HepG2 (cell line): ENCODE results near the gene OVAAL. TPM values are rescaled to one million over a fixed set of nuclear protein-coding genes. Genes with fewer than 3 reads are reported as not detected.

ENCODE experiments used
- ATAC-seq: fragments of 200-7000 bp; cut with Tn5 transposase; 3 replicates; pipeline ENCODE4 v1.9.1; 2020; ENCODE audit warnings: mild to moderate bottlenecking, moderate library complexity
- BruUV-seq: library from RNA; stranded (reverse); fragments of 400-500 nt; replicated peaks from 2 replicates; lab custom pipeline; 2021; lab: Mats Ljungman, UMichigan
- CTCF ChIA-PET: fragments of 300-600 bp; formaldehyde crosslinking; extraction: SDS; loops from one replicate; lab custom pipeline; 2021; ENCODE audit warnings: low total read pairs, inconsistent platforms, low intra/inter-chr PET ratio; lab: Yijun Ruan, JAX
- POLR2A ChIA-PET: fragments of 350-600 bp; sonication (Branson Sonifier 250); formaldehyde crosslinking; loops from one replicate; lab custom pipeline; 2020; ENCODE audit warnings: antibody characterized with exemption, inconsistent platforms; lab: Yijun Ruan, JAX
- DNase-seq: peaks from one replicate; pipeline ENCODE4 v3.0.0-alpha.2; 2015; ENCODE audit warnings: low spot score
- FAIRE-seq: peaks from 3 replicates; lab custom pipeline; 2011; peaks lifted over from hg19 to GRCh38; lab: Jason Lieb, UNC
- H2AFZ ChIP-seq: one replicate; pipeline ENCODE4 v1.6.1; 2011; ENCODE audit warnings: low read length, inconsistent platforms
- H3K27ac ChIP-seq: fragments of 300-600 bp; 3 replicates; pipeline ENCODE4 v1.8.0; 2011; ENCODE audit warnings: mixed run types, mild to moderate bottlenecking, mixed read lengths, low read length, inconsistent platforms; ENCODE audit not compliant: insufficient read depth; ENCODE audit errors: extremely low read length
- H3K27me3 ChIP-seq, 2 experiments: fragments of 200-600 bp in 1 of 2; 2 replicates in 1 of 2; 3 replicates in 1 of 2; pipeline versions ENCODE4 v1.6.0 to v1.8.0; 2011; ENCODE audit warnings: low read length in 2 of 2, mild to moderate bottlenecking in 2 of 2, moderate library complexity in 2 of 2, inconsistent platforms in 1 of 2; ENCODE audit not compliant: insufficient read depth in 2 of 2, control insufficient read depth in 1 of 2
- H3K36me3 ChIP-seq, 2 experiments: fragments of 200-600 bp in 1 of 2; replicated peaks in 1 of 2; 2 replicates in 1 of 2; 3 replicates in 1 of 2; pipeline versions ENCODE4 v1.5.1 to v1.8.0; 2011; ENCODE audit warnings: low read length in 2 of 2, inconsistent platforms in 1 of 2; ENCODE audit not compliant: insufficient read depth in 2 of 2, control insufficient read depth in 1 of 2
- H3K4me1 ChIP-seq: 2 replicates; pipeline ENCODE4 v1.5.1; 2012; ENCODE audit warnings: low read length, inconsistent platforms; ENCODE audit not compliant: insufficient read depth
- H3K4me2 ChIP-seq: 2 replicates; pipeline ENCODE4 v1.6.0; 2011; ENCODE audit warnings: low read depth, low read length, inconsistent platforms
- H3K4me3 ChIP-seq, 3 experiments: fragments of 200-600 bp in 1 of 3; sonication (generic), shearing (Covaris generic) in 1 of 3; replicated peaks in 1 of 3; 2 replicates each; pipeline ENCODE4 v1.5.1; 2011 to 2016; ENCODE audit warnings: low read length in 3 of 3, inconsistent platforms in 2 of 3, low read depth in 2 of 3, mild to moderate bottlenecking in 2 of 3, control low read depth in 1 of 3, mixed read lengths in 1 of 3; ENCODE audit not compliant: insufficient read depth in 1 of 3
- H3K79me2 ChIP-seq: one replicate; pipeline ENCODE4 v1.6.1; 2011; ENCODE audit warnings: low read length, inconsistent platforms; ENCODE audit not compliant: insufficient read depth
- H3K9ac ChIP-seq: 2 replicates; pipeline ENCODE4 v1.6.0; 2011; ENCODE audit warnings: mild to moderate bottlenecking, low read depth, low read length, inconsistent platforms; ENCODE audit not compliant: insufficient read depth
- H3K9me3 ChIP-seq: 2 replicates; pipeline ENCODE4 v1.5.1; 2012; ENCODE audit warnings: mild to moderate bottlenecking, low read length
- H4K20me1 ChIP-seq: 2 replicates; pipeline ENCODE4 v1.6.0; 2011; ENCODE audit warnings: inconsistent platforms, mild to moderate bottlenecking, low read length, moderate library complexity; ENCODE audit not compliant: insufficient read depth
- EHMT2 ChIP-seq: fragments of 200-600 bp; sonication (generic); IDR thresholded peaks from 2 replicates; pipeline ENCODE4 v1.7.0; 2017; ENCODE audit warnings: antibody characterized with exemption, low read depth, low read length, borderline replicate concordance
- ZNF225 ChIP-seq: sonication (generic); formaldehyde crosslinking; IDR thresholded peaks from 2 replicates; pipeline ENCODE4 v1.4.0; 2020; ENCODE audit warnings: mild to moderate bottlenecking, missing genetic modification reagents
- ZNF737 ChIP-seq: sonication (generic); formaldehyde crosslinking; IDR thresholded peaks from 2 replicates; pipeline ENCODE4 v1.5.0; 2020; ENCODE audit warnings: missing genetic modification reagents, mild to moderate bottlenecking, borderline replicate concordance
- ZSCAN30 ChIP-seq: sonication (generic); formaldehyde crosslinking; IDR thresholded peaks from 2 replicates; pipeline ENCODE4 v1.5.0; 2020; ENCODE audit warnings: mild to moderate bottlenecking, missing genetic modification reagents
- in situ Hi-C: cut with HindIII; loops from 2 replicates; pipeline ENCODE4 v1.10.0; 2017; ENCODE audit warnings: low pct_unique_long_range_greater_than_20kb; ENCODE audit not compliant: extremely low pct_ligation_motif_present
- intact Hi-C: fragments of 100-400 bp; cut with micrococcal nuclease; formaldehyde crosslinking; loops from one replicate; pipeline ENCODE4 v1.10.0; 2022; ENCODE audit not compliant: unreplicated experiment
- polyA plus RNA-seq, 8 experiments: library from polyadenylated mRNA; depleted of rRNA in 3 of 8; stranded (reverse) in 7 of 8; unstranded in 1 of 8; fragments of >200 nt; fragmentation: Illumina TruSeq in 4 of 8; extraction: Trizol in 4 of 8; gene quantifications; 2 replicates each; pipeline versions ENCODE4 v1.2.1 to v1.2.3, GENCODE V29; 2011 to 2016; ENCODE audit warnings: low read depth in 4 of 8, missing spikeins in 1 of 8, mixed read lengths in 1 of 8; ENCODE audit not compliant: insufficient read depth in 1 of 8
- total RNA-seq, 5 experiments: library from RNA; depleted of rRNA; stranded (reverse); fragments of >200 nt; fragmentation: Illumina TruSeq; extraction: Trizol; gene quantifications; 2 replicates each; pipeline ENCODE4 v1.2.3, GENCODE V29; 2016; ENCODE audit warnings: low read depth in 1 of 5
- TF ChIP-seq, protein P1 (sequence below): sonication (generic); formaldehyde crosslinking; IDR thresholded peaks from 2 replicates; pipeline ENCODE4 v1.4.0; 2020; ENCODE audit warnings: missing genetic modification reagents
- TF ChIP-seq, protein P2 (sequence below): sonication (generic); formaldehyde crosslinking; IDR thresholded peaks from 2 replicates; pipeline ENCODE4 v1.9.0; 2021; ENCODE audit warnings: missing genetic modification reagents, mild to moderate bottlenecking, borderline replicate concordance
- TF ChIP-seq, protein P3 (sequence below): sonication (generic); formaldehyde crosslinking; IDR thresholded peaks from 2 replicates; pipeline ENCODE4 v1.4.0; 2020; ENCODE audit warnings: mild to moderate bottlenecking, missing genetic modification reagents

OVAAL gene
- total and polyA plus RNA-seq, 2 of the 13 experiments (the other 11 are each of a cell fraction or from before 2014, with no cell fraction given), result 0.04 TPM; not detected in 1

DNA sequence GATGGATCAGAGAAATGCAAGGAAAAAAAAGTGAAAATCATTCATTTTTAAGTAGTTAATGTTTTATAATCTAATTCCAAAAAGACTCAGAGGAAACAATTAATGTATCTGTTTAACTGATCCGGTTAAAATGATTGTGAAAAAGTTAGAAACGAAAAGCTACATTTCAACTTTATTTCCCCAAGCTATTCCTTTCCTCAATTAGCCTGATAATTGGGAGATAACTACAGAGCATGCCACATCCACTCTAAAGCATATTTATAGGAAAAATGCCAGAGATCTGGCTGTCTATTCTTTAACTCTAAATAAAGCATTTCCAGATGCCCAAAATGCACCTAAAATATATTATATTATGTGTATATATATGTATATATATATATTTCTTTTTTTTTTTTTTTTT lies 37.2 kb downstream of the OVAAL start (continued):
- TF ChIP-seq, protein P1, sequence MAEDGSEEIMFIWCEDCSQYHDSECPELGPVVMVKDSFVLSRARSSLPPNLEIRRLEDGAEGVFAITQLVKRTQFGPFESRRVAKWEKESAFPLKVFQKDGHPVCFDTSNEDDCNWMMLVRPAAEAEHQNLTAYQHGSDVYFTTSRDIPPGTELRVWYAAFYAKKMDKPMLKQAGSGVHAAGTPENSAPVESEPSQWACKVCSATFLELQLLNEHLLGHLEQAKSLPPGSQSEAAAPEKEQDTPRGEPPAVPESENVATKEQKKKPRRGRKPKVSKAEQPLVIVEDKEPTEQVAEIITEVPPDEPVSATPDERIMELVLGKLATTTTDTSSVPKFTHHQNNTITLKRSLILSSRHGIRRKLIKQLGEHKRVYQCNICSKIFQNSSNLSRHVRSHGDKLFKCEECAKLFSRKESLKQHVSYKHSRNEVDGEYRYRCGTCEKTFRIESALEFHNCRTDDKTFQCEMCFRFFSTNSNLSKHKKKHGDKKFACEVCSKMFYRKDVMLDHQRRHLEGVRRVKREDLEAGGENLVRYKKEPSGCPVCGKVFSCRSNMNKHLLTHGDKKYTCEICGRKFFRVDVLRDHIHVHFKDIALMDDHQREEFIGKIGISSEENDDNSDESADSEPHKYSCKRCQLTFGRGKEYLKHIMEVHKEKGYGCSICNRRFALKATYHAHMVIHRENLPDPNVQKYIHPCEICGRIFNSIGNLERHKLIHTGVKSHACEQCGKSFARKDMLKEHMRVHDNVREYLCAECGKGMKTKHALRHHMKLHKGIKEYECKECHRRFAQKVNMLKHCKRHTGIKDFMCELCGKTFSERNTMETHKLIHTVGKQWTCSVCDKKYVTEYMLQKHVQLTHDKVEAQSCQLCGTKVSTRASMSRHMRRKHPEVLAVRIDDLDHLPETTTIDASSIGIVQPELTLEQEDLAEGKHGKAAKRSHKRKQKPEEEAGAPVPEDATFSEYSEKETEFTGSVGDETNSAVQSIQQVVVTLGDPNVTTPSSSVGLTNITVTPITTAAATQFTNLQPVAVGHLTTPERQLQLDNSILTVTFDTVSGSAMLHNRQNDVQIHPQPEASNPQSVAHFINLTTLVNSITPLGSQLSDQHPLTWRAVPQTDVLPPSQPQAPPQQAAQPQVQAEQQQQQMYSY (CRISPR knock-in tag), result no peak
- TF ChIP-seq ZNF225 (no peak), EHMT2 (no peak)

DNA sequence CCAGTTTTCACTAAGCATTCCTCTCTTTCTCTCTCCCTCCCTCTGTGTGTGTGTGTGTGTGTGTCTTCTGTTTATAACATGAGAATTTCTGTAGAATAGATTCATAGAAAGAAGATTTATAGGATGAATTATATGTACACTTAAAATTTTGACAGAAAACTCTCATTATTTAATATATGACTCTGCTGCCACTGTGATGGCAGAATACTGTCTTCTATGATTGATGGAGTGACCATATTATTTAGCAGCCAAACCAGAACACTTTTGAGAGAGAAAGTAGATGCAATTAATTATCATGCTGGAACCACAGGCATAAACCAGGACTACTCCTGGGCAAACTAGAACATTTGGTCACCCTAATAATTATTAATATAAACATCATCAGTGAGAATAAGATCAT lies 38.8 kb downstream of the OVAAL start:
- TF ChIP-seq ZSCAN30 (CRISPR knock-in tag) (no peak), ZNF737 (CRISPR knock-in tag) (no peak)
- TF ChIP-seq, protein P2, sequence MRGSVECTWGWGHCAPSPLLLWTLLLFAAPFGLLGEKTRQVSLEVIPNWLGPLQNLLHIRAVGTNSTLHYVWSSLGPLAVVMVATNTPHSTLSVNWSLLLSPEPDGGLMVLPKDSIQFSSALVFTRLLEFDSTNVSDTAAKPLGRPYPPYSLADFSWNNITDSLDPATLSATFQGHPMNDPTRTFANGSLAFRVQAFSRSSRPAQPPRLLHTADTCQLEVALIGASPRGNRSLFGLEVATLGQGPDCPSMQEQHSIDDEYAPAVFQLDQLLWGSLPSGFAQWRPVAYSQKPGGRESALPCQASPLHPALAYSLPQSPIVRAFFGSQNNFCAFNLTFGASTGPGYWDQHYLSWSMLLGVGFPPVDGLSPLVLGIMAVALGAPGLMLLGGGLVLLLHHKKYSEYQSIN, result no peak
- TF ChIP-seq, protein P3, sequence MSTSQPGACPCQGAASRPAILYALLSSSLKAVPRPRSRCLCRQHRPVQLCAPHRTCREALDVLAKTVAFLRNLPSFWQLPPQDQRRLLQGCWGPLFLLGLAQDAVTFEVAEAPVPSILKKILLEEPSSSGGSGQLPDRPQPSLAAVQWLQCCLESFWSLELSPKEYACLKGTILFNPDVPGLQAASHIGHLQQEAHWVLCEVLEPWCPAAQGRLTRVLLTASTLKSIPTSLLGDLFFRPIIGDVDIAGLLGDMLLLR (CRISPR knock-in tag), result no peak
- no peak overlapping the region for H2AFZ ChIP-seq
- H3K9me3 ChIP-seq, result no peaks in the 10 kb centered on the region
- ATAC-seq (no peak), DNase-seq (no peak), FAIRE-seq (no peak)
- ChIA-PET POLR2A (no interaction called here), CTCF (no interaction called here)
- H3K4me3 ChIP-seq, result no peak overlapping the region
- H4K20me1 ChIP-seq, result no peaks in the 10 kb centered on the region
- H3K4me1 ChIP-seq, result peaks cover 18% of the 10 kb centered on the region
- no peaks in the 10 kb centered on the region for H3K79me2 ChIP-seq
- no peak overlapping the region for H3K9ac ChIP-seq
- BruUV-seq, result no TSS peak
- H3K27me3 ChIP-seq, result peaks cover 0 to 6% of the 10 kb centered on the region in 2 experiments; a peak in 1 of 5 replicates
- H3K4me2 ChIP-seq, result no peak overlapping the region
- H3K36me3 ChIP-seq, result no peaks in the 10 kb centered on the region
- in situ Hi-C loops (no loop called here), intact Hi-C loops (no loop called here)
- no peak overlapping the region for H3K27ac ChIP-seq
